Ovary (tissue), 3 donors: Measurements from ENCODE around the gene ATP8B3.

Experiments
- CTCF ChIP-seq, 3 donors: fragments of 450-650 bp in 2 of 3; fragments of 200-600 bp in 1 of 3; IDR thresholded peaks; one replicate each; pipeline versions ENCODE4 v1.5.1 to v1.8.0; 2016 to 2022; ENCODE audit warnings: antibody characterized with exemption in 3 of 3, mild to moderate bottlenecking in 1 of 3
- EP300 ChIP-seq: sonication (generic); formaldehyde crosslinking; IDR thresholded peaks from one replicate; pipeline ENCODE4 v1.6.1; 2017; ENCODE audit warnings: antibody characterized with exemption
- donor health status: DM: no; HTN: no; CAD: no.

DNA sequence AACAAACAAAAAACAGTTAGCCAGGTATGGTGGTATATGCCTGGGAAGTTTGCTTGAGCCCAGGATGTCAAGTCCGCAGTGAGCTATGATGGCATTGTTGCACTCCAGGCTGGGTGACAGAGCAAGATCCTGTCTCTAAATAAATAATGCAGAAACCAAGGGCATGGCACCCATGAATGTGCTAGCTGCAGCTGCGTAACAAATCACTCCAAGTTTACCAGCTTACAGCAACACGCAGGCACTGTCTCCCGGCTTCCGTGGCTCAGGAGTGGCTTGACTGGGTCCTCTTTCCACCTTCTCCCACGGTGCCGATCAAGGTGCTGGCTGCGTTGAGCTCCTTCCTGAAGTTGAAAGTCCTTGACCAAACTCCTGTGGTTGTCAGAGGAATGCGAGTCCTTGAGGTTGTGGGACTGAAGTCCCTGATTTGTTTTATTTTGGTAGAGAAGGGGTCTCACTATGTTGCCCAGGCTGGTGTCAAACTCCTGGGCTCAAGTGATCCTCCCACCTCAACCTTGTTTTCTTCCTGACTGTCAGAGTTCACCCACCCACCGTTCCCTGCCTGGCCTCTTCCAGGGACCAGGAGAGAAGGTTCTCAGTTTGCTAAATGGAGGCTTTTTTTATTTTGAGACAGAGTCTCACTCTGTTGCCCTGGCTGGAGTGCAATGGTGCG, 72.0 kb downstream of the ATP8B3 start:
- TF ChIP-seq CTCF (IDR thresholded peaks at IDR 0.05) (no peak), EP300 (no peak)
